WTC11 (cell line): Measurements from ENCODE around the gene KRT6C. TPM values are rescaled to one million over a fixed set of nuclear protein-coding genes. Genes with fewer than 3 reads are reported as not detected.
"Not testable (repeated sequence)": the region's sequence is repeated elsewhere in the genome, so short reads cannot be mapped to it uniquely, and the experiment has no call there.

Experiments
- ATAC-seq: fragments of 200-7000 bp; cut with Tn5 transposase; 2 replicates; pipeline ENCODE4 v1.10.0; 2021; ENCODE audit warnings: mild to moderate bottlenecking, moderate library complexity
- CTCF ChIA-PET: fragments of 300-600 bp; sonication (Branson Sonifier 250); formaldehyde crosslinking; loops from one replicate; lab custom pipeline; 2021; ENCODE audit warnings: antibody characterized with exemption; lab: Charles Lee
- POLR2A ChIA-PET: fragments of 350-600 bp; sonication (Branson Sonifier 250); formaldehyde crosslinking; loops from one replicate; lab custom pipeline; 2021; ENCODE audit warnings: antibody characterized with exemption; lab: Charles Lee
- DNase-seq: peaks from one replicate; pipeline ENCODE4 v3.0.0; 2021; ENCODE audit warnings: low spot score
- H3K27ac Mint-ChIP-seq: 2 replicates; pipeline ENCODE4 v1.8.0; 2021; ENCODE audit warnings: mixed read lengths
- H3K27me3 Mint-ChIP-seq: 2 replicates; pipeline ENCODE4 v1.8.0; 2021; ENCODE audit warnings: low read depth, mild to moderate bottlenecking, moderate library complexity, mixed read lengths
- H3K36me3 Mint-ChIP-seq: 2 replicates; pipeline ENCODE4 v1.8.0; 2021; ENCODE audit warnings: mixed read lengths
- H3K4me1 Mint-ChIP-seq: 2 replicates; pipeline ENCODE4 v1.8.0; 2022; ENCODE audit warnings: mixed read lengths
- H3K4me3 Mint-ChIP-seq: 2 replicates; pipeline ENCODE4 v1.8.0; 2021; ENCODE audit warnings: mild to moderate bottlenecking, moderate library complexity, mixed read lengths
- H3K9me3 Mint-ChIP-seq: 2 replicates; pipeline ENCODE4 v1.8.0; 2021; ENCODE audit warnings: mixed read lengths
- E2F4 ChIP-seq: sonication (generic); formaldehyde crosslinking; IDR thresholded peaks from 2 replicates; pipeline ENCODE4 v1.8.1; 2022; ENCODE audit warnings: low read depth, mild to moderate bottlenecking, moderate library complexity, missing genetic modification reagents, borderline replicate concordance
- EMX1 ChIP-seq: fragments of 250-450 bp; sonication (Bioruptor Pico); IDR thresholded peaks from 2 replicates; pipeline ENCODE4 v1.8.0; 2021; ENCODE audit warnings: mild to moderate bottlenecking
- ESRRA ChIP-seq: sonication (generic); formaldehyde crosslinking; IDR thresholded peaks from 2 replicates; pipeline ENCODE4 v1.8.1; 2022; ENCODE audit warnings: mild to moderate bottlenecking, missing genetic modification reagents, borderline replicate concordance
- FOXK1 ChIP-seq: sonication (generic); formaldehyde crosslinking; IDR thresholded peaks from 2 replicates; pipeline ENCODE4 v1.8.0; 2022; ENCODE audit warnings: mild to moderate bottlenecking, moderate library complexity, missing genetic modification reagents
- GABPB1 ChIP-seq: sonication (generic); formaldehyde crosslinking; IDR thresholded peaks from 2 replicates; pipeline ENCODE4 v1.8.1; 2023; ENCODE audit warnings: mild to moderate bottlenecking, missing genetic modification reagents
- HMGA2 ChIP-seq: fragments of 250-450 bp; sonication (Bioruptor Pico); IDR thresholded peaks from 2 replicates; pipeline ENCODE4 v1.4.0; 2021; ENCODE audit warnings: mild to moderate bottlenecking, moderate library complexity
- HMGXB4 ChIP-seq: sonication (generic); formaldehyde crosslinking; IDR thresholded peaks from 2 replicates; pipeline ENCODE4 v1.8.1; 2023; ENCODE audit warnings: mild to moderate bottlenecking, moderate library complexity, missing genetic modification reagents
- IRF1 ChIP-seq: sonication (generic); formaldehyde crosslinking; IDR thresholded peaks from 2 replicates; pipeline ENCODE4 v1.8.0; 2023; ENCODE audit warnings: missing genetic modification reagents
- IRF2 ChIP-seq: sonication (generic); formaldehyde crosslinking; IDR thresholded peaks from 2 replicates; pipeline ENCODE4 v1.8.0; 2022; ENCODE audit warnings: low read depth, missing genetic modification reagents, borderline replicate concordance
- JUN ChIP-seq: sonication (generic); formaldehyde crosslinking; IDR thresholded peaks from 2 replicates; pipeline ENCODE4 v1.8.0; 2023; ENCODE audit warnings: mild to moderate bottlenecking, missing genetic modification reagents
- MXD4 ChIP-seq: fragments of 250-450 bp; sonication (Bioruptor Pico); IDR thresholded peaks from 2 replicates; pipeline ENCODE4 v1.8.0; 2021; ENCODE audit warnings: mild to moderate bottlenecking, moderate library complexity, borderline replicate concordance
- NFATC4 ChIP-seq: fragments of 250-450 bp; sonication (Bioruptor Pico); IDR thresholded peaks from 2 replicates; pipeline ENCODE4 v1.9.0; 2021; ENCODE audit warnings: mild to moderate bottlenecking
- NR2C2 ChIP-seq: sonication (generic); formaldehyde crosslinking; IDR thresholded peaks from 2 replicates; pipeline ENCODE4 v1.8.0; 2022; ENCODE audit warnings: mild to moderate bottlenecking, missing genetic modification reagents
- PRRX2 ChIP-seq: fragments of 250-450 bp; sonication (Bioruptor Pico); IDR thresholded peaks from 2 replicates; pipeline ENCODE4 v1.8.0; 2021; ENCODE audit warnings: mild to moderate bottlenecking
- SMAD3 ChIP-seq: sonication (generic); formaldehyde crosslinking; IDR thresholded peaks from 2 replicates; pipeline ENCODE4 v1.8.0; 2022; ENCODE audit warnings: missing genetic modification reagents, mild to moderate bottlenecking, borderline replicate concordance
- ZMAT4 ChIP-seq: fragments of 250-450 bp; sonication (Bioruptor Pico); IDR thresholded peaks from 2 replicates; pipeline ENCODE4 v1.9.0; 2021; ENCODE audit warnings: mild to moderate bottlenecking
- ZNF317 ChIP-seq: sonication (generic); formaldehyde crosslinking; IDR thresholded peaks from 2 replicates; pipeline ENCODE4 v1.8.1; 2023; ENCODE audit warnings: low read depth, mild to moderate bottlenecking, moderate library complexity, missing genetic modification reagents, borderline replicate concordance
- ZNF416 ChIP-seq: fragments of 250-450 bp; sonication (Bioruptor Pico); IDR thresholded peaks from 2 replicates; pipeline ENCODE4 v1.9.0; 2021; ENCODE audit warnings: mild to moderate bottlenecking, inconsistent platforms
- total RNA-seq: library from RNA; stranded (reverse); gene quantifications from 3 replicates; pipeline ENCODE4 v1.2.3, GENCODE V29; 2021

The KRT6C gene
- total RNA-seq, 1 experiment from 2014 or later, result not detected

GRCh38 chr12:52488736-52489135, 15.1 kb upstream of the KRT6C start:
- H3K9me3 Mint-ChIP-seq, result peaks cover 34% of the 10 kb centered on the region
- H3K27me3 Mint-ChIP-seq, result peaks cover 6% of the 10 kb centered on the region; the same call in 1 of the 2 replicates
- POLR2A ChIA-PET, result no interaction called here
- TF ChIP-seq FOXK1 (CRISPR knock-in tag) (no peak), NR2C2 (CRISPR knock-in tag) (no peak), ESRRA (CRISPR knock-in tag) (no peak), ZMAT4 (CRISPR knock-in tag) (no peak), EMX1 (CRISPR knock-in tag) (no peak), MXD4 (CRISPR knock-in tag) (no peak), HMGXB4 (no peak), NFATC4 (CRISPR knock-in tag) (no peak)
- H3K36me3 Mint-ChIP-seq, result 0 out of 2 replicates have a peak, but pooled peaks cover 3% of the 10 kb centered on the region
- H3K4me1 Mint-ChIP-seq, result no peaks in the 10 kb centered on the region
- CTCF ChIA-PET, result no interaction called here
- no peak overlapping the region for H3K4me3 Mint-ChIP-seq
- no peak for DNase-seq
- no peak overlapping the region for H3K27ac Mint-ChIP-seq
- ATAC-seq, result no peak

GRCh38 chr12:52487744-52488443, 14.3 kb upstream of the KRT6C start:
- DNase-seq, H3K27ac Mint-ChIP-seq, H3K27me3 Mint-ChIP-seq, H3K4me3 Mint-ChIP-seq, H3K4me1 Mint-ChIP-seq, POLR2A ChIA-PET, H3K36me3 Mint-ChIP-seq, ATAC-seq, CTCF ChIA-PET: not testable (repeated sequence)
- peaks cover 34% of the 10 kb centered on the region for H3K9me3 Mint-ChIP-seq

- peaks cover 34% of the 10 kb centered on the region for H3K9me3 Mint-ChIP-seq
- H3K27me3 Mint-ChIP-seq, result peaks cover 6% of the 10 kb centered on the region; the same call in 1 of the 2 replicates
- ChIA-PET CTCF (interaction anchor here (0.7 kb wide), 1 partner anchor 392 kb away, joined by 3 read pairs; no protein-coding TSS in a partner anchor), POLR2A (no interaction called here)
- no peak for TF ChIP-seq NFATC4 (CRISPR knock-in tag)
- TF ChIP-seq JUN (CRISPR knock-in tag), result no peak
- no peak for TF ChIP-seq E2F4 (CRISPR knock-in tag)
- TF ChIP-seq HMGA2, result no peak
- no peak for TF ChIP-seq ZNF317 (CRISPR knock-in tag)
- TF ChIP-seq SMAD3 (CRISPR knock-in tag), result no peak
- no peak for TF ChIP-seq GABPB1
- no peak for TF ChIP-seq PRRX2 (CRISPR knock-in tag)
- TF ChIP-seq IRF2, result no peak
- TF ChIP-seq ZNF416 (CRISPR knock-in tag), result no peak
- no peak for TF ChIP-seq ESRRA (CRISPR knock-in tag)
- TF ChIP-seq IRF1 (CRISPR knock-in tag), result no peak
- TF ChIP-seq, all 79 proteins: peak for 0
- Mint-ChIP-seq H3K27ac (no peak overlapping the region), H3K36me3 (0 out of 2 replicates have a peak, but pooled peaks cover 3% of the 10 kb centered on the region), H3K4me1 (no peaks in the 10 kb centered on the region), H3K4me3 (no peak overlapping the region)
- ATAC-seq (no peak), DNase-seq (no peak)
These were observed 13.6 kb upstream of the KRT6C start for GRCh38 chr12:52487211-52487610.
